ENCODE results near the gene ELF2.
"Not testable (repeated sequence)": the region's sequence is repeated elsewhere in the genome, so short reads cannot be mapped to it uniquely, and the experiment has no call there.

Gene ELF2

GRCh38 chr4:139177049-139177868 is at the start of gene ELF2:
TSS of gene ELF2 (minus strand) at chr4:139177218. CDS start at chr4:139137701, 39,517 bp downstream.
- no peaks in the 10 kb centered on the region for H3K9me3 ChIP-seq (ENCODE audit: control insufficient read depth, low read length)
- no peaks in the 10 kb centered on the region for H3K27me3 ChIP-seq (ENCODE audit: control insufficient read depth, insufficient read depth, low read length)
- no peaks in the 10 kb centered on the region for H3K36me3 ChIP-seq (ENCODE audit: control insufficient read depth, insufficient read depth, low read length)
- H3K4me1 ChIP-seq (ENCODE audit: control insufficient read depth, insufficient read depth, low read length), result peaks cover 2% of the 10 kb centered on the region
- H3K4me3 ChIP-seq (ENCODE audit: low read length), result peak within 1 kb of the TSS; percentile 97
- H3K9ac ChIP-seq (ENCODE audit: low read length), result peak within 1 kb of the TSS; percentile 95

- Histone ChIP-seq H3K9ac (ENCODE audit: low read length) (no peak overlapping the region), H3K9me3 (ENCODE audit: control insufficient read depth, low read length) (no peaks in the 10 kb centered on the region), H3K4me1 (ENCODE audit: control insufficient read depth, insufficient read depth, low read length) (no peaks in the 10 kb centered on the region), H3K27me3 (ENCODE audit: control insufficient read depth, insufficient read depth, low read length) (no peaks in the 10 kb centered on the region), H3K36me3 (ENCODE audit: control insufficient read depth, insufficient read depth, low read length) (no peaks in the 10 kb centered on the region), H3K4me3 (ENCODE audit: low read length) (no peak overlapping the region)
Measured at GRCh38 chr4:139223682-139224317, 46.8 kb upstream of the ELF2 start.

GRCh38 chr4:139222215-139222614 is 45.2 kb upstream of the ELF2 start:
- H3K9ac ChIP-seq (ENCODE audit: low read length), result no peak overlapping the region
- H3K4me3 ChIP-seq (ENCODE audit: low read length), result no peak overlapping the region
- H3K4me1 ChIP-seq (ENCODE audit: control insufficient read depth, insufficient read depth, low read length), result no peaks in the 10 kb centered on the region
- no peaks in the 10 kb centered on the region for H3K36me3 ChIP-seq (ENCODE audit: control insufficient read depth, insufficient read depth, low read length)
- H3K27me3 ChIP-seq (ENCODE audit: control insufficient read depth, insufficient read depth, low read length), result no peaks in the 10 kb centered on the region
- no peaks in the 10 kb centered on the region for H3K9me3 ChIP-seq (ENCODE audit: control insufficient read depth, low read length)

- Histone ChIP-seq H3K36me3 (ENCODE audit: control insufficient read depth, insufficient read depth, low read length) (no peaks in the 10 kb centered on the region), H3K9me3 (ENCODE audit: control insufficient read depth, low read length) (no peaks in the 10 kb centered on the region), H3K9ac (ENCODE audit: low read length) (no peak overlapping the region), H3K4me3 (ENCODE audit: low read length) (no peak overlapping the region), H3K27me3 (ENCODE audit: control insufficient read depth, insufficient read depth, low read length) (no peaks in the 10 kb centered on the region), H3K4me1 (ENCODE audit: control insufficient read depth, insufficient read depth, low read length) (no peaks in the 10 kb centered on the region)
Measured at GRCh38 chr4:139221687-139222086, 44.7 kb upstream of the ELF2 start.

GRCh38 chr4:139219450-139220055 is 42.5 kb upstream of the ELF2 start:
- Histone ChIP-seq H3K27me3 (ENCODE audit: control insufficient read depth, insufficient read depth, low read length) (no peaks in the 10 kb centered on the region), H3K9ac (ENCODE audit: low read length) (no peak overlapping the region), H3K4me3 (ENCODE audit: low read length) (no peak overlapping the region), H3K9me3 (ENCODE audit: control insufficient read depth, low read length) (no peaks in the 10 kb centered on the region), H3K4me1 (ENCODE audit: control insufficient read depth, insufficient read depth, low read length) (no peaks in the 10 kb centered on the region), H3K36me3 (ENCODE audit: control insufficient read depth, insufficient read depth, low read length) (no peaks in the 10 kb centered on the region)

- H3K9ac ChIP-seq (ENCODE audit: low read length), result no peak overlapping the region
- no peaks in the 10 kb centered on the region for H3K27me3 ChIP-seq (ENCODE audit: control insufficient read depth, insufficient read depth, low read length)
- H3K4me1 ChIP-seq (ENCODE audit: control insufficient read depth, insufficient read depth, low read length), result no peaks in the 10 kb centered on the region
- no peak overlapping the region for H3K4me3 ChIP-seq (ENCODE audit: low read length)
- no peaks in the 10 kb centered on the region for H3K36me3 ChIP-seq (ENCODE audit: control insufficient read depth, insufficient read depth, low read length)
- H3K9me3 ChIP-seq (ENCODE audit: control insufficient read depth, low read length), result no peaks in the 10 kb centered on the region
Measured at GRCh38 chr4:139214039-139214534, 37.1 kb upstream of the ELF2 start.

GRCh38 chr4:139213633-139214032 is 36.6 kb upstream of the ELF2 start:
- H3K4me3 ChIP-seq (ENCODE audit: low read length); H3K36me3 ChIP-seq (ENCODE audit: control insufficient read depth, insufficient read depth, low read length); H3K4me1 ChIP-seq (ENCODE audit: control insufficient read depth, insufficient read depth, low read length): not testable (repeated sequence)

GRCh38 chr4:139212900-139213299 is 35.9 kb upstream of the ELF2 start:
- Histone ChIP-seq H3K36me3 (ENCODE audit: control insufficient read depth, insufficient read depth, low read length) (no peaks in the 10 kb centered on the region), H3K9ac (ENCODE audit: low read length) (no peak overlapping the region), H3K4me3 (ENCODE audit: low read length) (no peak overlapping the region), H3K4me1 (ENCODE audit: control insufficient read depth, insufficient read depth, low read length) (no peaks in the 10 kb centered on the region), H3K27me3 (ENCODE audit: control insufficient read depth, insufficient read depth, low read length) (no peaks in the 10 kb centered on the region), H3K9me3 (ENCODE audit: control insufficient read depth, low read length) (no peaks in the 10 kb centered on the region)

More at GRCh38 chr4:139213633-139214032, 36.6 kb upstream of the ELF2 start:
- not testable (repeated sequence) for H3K27me3 ChIP-seq (ENCODE audit: control insufficient read depth, insufficient read depth, low read length); H3K9ac ChIP-seq (ENCODE audit: low read length); H3K9me3 ChIP-seq (ENCODE audit: control insufficient read depth, low read length)

GRCh38 chr4:139210486-139210885 is 33.5 kb upstream of the ELF2 start:
- Histone ChIP-seq H3K4me1 (ENCODE audit: control insufficient read depth, insufficient read depth, low read length) (no peaks in the 10 kb centered on the region), H3K9me3 (ENCODE audit: control insufficient read depth, low read length) (no peaks in the 10 kb centered on the region), H3K36me3 (ENCODE audit: control insufficient read depth, insufficient read depth, low read length) (no peaks in the 10 kb centered on the region), H3K4me3 (ENCODE audit: low read length) (no peak overlapping the region), H3K9ac (ENCODE audit: low read length) (no peak overlapping the region), H3K27me3 (ENCODE audit: control insufficient read depth, insufficient read depth, low read length) (no peaks in the 10 kb centered on the region)

- Histone ChIP-seq H3K27me3 (ENCODE audit: control insufficient read depth, insufficient read depth, low read length) (no peaks in the 10 kb centered on the region), H3K9ac (ENCODE audit: low read length) (no peak overlapping the region), H3K4me1 (ENCODE audit: control insufficient read depth, insufficient read depth, low read length) (no peaks in the 10 kb centered on the region), H3K4me3 (ENCODE audit: low read length) (no peak overlapping the region), H3K9me3 (ENCODE audit: control insufficient read depth, low read length) (no peaks in the 10 kb centered on the region), H3K36me3 (ENCODE audit: control insufficient read depth, insufficient read depth, low read length) (no peaks in the 10 kb centered on the region)
Measured at GRCh38 chr4:139209470-139210063, 32.5 kb upstream of the ELF2 start.

GRCh38 chr4:139208404-139208945 is 31.5 kb upstream of the ELF2 start:
- Histone ChIP-seq H3K9ac (ENCODE audit: low read length) (no peak overlapping the region), H3K27me3 (ENCODE audit: control insufficient read depth, insufficient read depth, low read length) (no peaks in the 10 kb centered on the region), H3K4me3 (ENCODE audit: low read length) (no peak overlapping the region), H3K36me3 (ENCODE audit: control insufficient read depth, insufficient read depth, low read length) (no peaks in the 10 kb centered on the region), H3K9me3 (ENCODE audit: control insufficient read depth, low read length) (no peaks in the 10 kb centered on the region), H3K4me1 (ENCODE audit: control insufficient read depth, insufficient read depth, low read length) (no peaks in the 10 kb centered on the region)

Measured in mucosa of stomach (tissue), 1 donor.